GM12892 (cell line): Measurements from ENCODE around the gene NEK10.

ENCODE experiments used
- POLR2A ChIP-seq: IDR thresholded peaks from 2 replicates; pipeline ENCODE4 v1.6.1; 2011; ENCODE audit warnings: low read depth, low read length, control low read depth
- TAF1 ChIP-seq: IDR thresholded peaks from 2 replicates; pipeline ENCODE4 v1.6.1; 2011; ENCODE audit warnings: low read depth, mild to moderate bottlenecking, control low read depth, low read length, borderline replicate concordance

DNA sequence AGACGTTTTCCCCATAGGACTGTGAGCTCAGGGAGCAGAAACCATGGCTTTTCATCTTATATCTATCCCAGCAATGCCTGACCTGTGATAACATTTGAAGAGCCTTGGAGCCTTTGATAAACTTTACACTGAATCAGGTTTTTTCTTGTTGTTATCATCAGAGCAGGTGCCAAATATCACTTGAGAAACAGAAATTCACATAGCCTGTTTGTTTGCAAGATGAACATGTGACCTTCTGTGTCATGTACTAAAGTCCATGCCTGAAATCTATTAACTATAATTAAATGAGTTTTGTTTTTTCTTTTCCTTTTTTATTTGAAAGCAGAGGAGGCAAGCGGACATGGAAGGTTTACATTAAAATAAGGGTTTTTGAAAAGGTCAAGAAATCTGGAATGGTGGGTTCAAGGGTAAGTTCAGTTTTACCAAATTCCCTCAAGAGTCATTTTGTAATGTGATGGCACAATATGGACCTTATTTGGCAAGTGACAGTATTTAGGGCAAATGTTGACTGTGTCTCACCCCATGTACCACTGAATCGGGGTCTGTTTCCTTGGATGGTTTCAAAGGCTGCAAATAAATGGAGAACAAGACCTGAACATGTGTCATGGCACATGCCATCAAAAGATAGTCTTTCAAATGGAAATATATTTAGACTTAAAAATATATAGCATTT, 90.7 kb downstream of the NEK10 start:
- TF ChIP-seq POLR2A (no peak), TAF1 (no peak)
